GM18870 (cell line): ENCODE measurements around the gene SH3BP5L.
"Not testable (repeated sequence)": the region's sequence is repeated elsewhere in the genome, so short reads cannot be mapped to it uniquely, and the experiment has no call there.

Source experiments
- ATAC-seq: cut with Tn5 transposase; IDR thresholded peaks from one replicate; pipeline ENCODE4 v1.9.1; 2021; ENCODE audit warnings: moderate library complexity; ENCODE audit not compliant: unreplicated experiment

The SH3BP5L gene

DNA sequence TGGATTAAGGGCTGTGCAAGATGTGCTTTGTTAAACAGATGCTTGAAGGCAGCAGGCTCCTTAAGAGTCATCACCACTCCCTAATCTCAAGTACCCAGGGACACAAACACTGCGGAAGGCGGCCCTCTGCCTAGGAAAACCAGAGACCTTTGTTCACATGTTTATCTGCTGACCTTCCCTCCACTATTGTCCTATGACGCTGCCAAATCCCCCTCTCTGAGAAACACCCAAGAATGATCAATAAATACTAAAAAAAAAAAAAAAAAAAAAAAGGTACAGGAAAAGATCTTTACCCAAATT lies 5.0 kb upstream of the SH3BP5L start:
- ATAC-seq: not testable (repeated sequence)

DNA sequence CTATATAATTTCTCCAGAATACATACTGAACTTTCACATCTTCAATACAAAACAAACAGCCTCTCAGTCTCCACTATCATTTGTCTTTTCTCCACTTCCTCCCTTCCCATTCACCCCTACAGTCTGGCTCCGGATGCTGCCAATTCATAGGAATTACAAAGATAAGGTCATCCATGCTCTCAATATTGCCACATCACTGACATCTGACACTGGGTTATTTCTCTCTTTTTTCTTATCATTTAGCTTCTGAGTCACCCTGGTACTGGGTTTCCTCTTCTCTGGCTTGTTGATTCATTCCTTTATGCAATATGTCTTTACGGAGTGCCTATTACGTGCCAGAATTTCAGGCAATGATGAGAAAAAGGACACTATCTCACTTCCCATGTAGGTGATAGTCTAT lies 3.1 kb upstream of the SH3BP5L start:
- no peak for ATAC-seq

DNA sequence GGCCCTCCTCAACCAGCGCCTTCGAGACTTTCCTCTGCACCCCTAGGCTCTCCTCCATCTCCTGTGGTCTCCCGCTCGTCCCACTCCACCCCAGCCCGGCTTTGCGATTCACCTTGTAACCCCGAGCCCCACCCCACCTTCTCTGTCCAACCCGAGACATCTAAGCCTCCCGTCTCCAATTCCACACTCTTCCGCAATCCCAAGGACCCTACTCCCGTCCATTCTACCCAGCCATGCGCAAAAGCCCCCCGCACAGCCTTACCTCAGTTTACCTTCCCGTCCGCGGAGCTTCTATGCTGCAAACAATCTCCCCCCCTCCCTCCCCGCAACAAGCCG lies 174 bp downstream of the SH3BP5L start:
- ATAC-seq: no peak

DNA sequence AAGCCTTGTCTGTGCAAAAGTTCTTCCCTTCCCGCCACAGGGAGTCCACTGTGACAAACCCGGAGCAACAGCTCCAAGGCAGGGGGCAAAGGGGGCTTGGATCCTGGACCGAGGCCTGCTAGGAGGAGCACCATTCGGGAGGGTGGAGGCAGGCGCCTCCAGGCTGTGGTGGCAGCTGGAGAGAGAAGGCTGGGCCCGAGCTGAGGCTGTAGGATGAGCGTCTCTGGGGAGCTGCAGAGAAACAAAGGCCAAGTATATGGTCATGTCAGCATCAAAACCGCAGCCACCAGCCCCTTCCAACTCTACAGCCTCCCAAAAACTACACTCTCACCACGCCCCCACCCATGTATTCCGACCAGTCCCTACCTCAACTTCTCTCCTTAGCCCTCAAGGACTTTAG lies 579 bp downstream of the SH3BP5L start:
- no peak for ATAC-seq

DNA sequence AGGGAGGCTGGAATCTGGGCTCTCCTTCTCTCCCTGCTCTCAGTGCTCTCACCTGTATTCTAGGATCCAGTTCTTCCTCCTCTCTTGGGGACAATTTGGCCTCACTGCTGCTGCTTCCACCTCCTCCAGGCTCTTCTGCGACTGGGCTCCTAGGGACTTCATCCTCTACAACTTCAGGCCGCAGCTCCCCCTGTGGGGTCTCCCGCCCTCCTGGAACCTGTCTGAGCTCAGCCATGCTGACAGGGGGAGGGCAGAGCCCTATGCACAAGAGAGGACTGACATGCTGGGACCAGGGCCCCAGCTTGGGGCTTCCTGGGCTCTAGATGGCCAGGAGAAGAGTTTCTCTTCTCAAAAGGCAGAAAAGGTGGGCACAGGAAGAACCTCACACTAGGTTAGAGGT lies 1.0 kb downstream of the SH3BP5L start:
- no peak for ATAC-seq

DNA sequence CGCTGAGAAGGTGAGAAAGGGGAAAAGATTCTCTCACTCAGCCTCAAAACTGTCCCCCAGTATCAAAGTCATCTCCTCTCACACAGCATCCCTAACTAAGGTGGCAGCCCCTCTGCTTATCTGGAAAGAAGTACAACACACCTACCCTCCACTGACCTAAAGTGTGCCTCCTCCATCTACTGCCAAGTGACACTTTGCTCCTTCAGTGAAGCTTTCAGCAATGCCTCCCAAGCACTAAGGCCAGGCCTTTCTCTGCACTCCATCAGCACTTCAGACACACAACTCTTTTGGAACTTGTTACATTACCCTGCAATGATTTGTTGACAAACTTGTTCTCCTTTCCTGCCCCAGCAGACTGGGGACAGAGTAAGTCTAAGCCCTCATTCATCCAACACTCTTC lies 1.4 kb downstream of the SH3BP5L start:
- no peak for ATAC-seq

DNA sequence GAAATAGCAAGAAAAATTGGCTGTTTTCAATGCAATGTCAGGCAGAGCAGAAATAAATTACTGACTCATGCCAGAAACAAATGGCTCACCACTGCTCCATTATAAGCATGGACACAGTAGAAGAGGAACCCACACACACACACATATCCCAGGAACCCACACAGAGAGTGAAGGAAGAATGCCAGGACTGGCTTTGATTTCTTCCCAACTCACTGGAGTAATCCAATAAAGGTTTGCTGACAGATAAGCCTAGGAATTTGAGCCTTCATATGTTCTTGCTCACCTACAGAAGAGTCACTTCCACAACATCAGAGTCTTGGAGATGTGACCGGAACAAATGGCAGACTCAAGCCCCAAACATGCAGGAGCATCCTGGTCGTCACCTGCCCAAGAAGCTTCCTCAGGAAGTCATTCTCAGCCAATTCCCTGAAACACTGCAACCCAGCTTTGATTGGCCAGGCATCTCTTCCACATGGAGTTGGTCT lies 2.2 kb downstream of the SH3BP5L start:
- ATAC-seq: no peak

DNA sequence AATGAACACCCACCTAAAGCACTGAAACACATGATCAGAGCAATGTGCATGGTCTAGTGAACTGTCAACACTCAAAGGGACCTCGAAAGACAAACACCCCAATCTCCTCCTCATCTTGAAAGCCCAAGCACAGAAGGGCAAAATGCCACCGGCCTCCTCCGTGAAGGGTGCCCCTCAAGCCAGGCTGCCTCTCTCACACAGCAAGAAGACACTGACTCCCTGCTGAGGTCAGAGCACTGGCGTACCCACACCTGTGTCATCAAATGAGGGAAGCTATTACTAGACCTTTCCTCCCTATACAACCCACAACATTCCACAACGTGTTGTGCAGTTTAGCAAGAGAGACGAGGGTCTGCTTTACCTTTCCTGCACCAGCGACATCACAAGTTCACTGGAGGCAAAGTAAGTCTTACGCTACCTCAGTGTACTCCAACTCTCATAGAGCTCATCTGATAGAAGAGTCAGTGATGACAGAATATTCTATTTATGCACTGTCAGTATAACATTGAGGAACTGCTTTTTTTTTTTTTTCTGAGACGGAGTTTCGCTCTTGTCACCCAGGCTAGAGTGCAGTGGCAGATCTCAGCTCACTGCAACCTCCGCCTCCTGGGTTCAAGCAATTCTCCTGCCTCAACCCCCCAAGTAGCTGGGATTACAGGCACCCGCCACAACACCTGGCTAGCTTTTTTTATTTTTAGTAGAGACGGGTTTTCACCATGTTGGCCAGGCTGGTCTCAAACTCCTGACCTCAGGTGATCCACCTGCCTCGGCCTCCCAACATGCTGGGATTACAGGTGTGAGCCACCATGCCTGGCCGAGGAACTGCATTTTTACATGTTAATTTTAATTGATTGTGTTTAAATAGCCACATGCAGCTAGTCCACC lies 3.3 kb downstream of the SH3BP5L start:
- no peak for ATAC-seq

DNA sequence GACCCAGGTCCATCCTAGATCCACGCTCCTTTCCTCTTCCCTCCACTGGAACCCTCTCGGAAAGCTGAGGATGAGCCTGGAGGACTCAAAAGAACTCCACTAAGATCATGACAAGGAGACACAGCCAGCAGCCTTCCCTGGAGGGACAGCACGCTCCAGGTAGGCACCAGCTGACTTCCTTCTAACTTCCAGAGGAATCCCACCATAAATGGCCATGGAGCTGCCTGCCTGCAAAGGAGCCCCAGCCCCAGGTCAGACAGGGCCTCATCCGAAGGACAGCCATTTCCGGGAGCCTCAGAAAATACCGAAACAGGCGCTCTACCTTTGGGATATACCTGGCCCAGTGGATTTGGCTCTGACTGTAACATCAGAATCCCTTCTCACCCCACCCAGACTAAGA lies 4.1 kb downstream of the SH3BP5L start:
- no peak for ATAC-seq

DNA sequence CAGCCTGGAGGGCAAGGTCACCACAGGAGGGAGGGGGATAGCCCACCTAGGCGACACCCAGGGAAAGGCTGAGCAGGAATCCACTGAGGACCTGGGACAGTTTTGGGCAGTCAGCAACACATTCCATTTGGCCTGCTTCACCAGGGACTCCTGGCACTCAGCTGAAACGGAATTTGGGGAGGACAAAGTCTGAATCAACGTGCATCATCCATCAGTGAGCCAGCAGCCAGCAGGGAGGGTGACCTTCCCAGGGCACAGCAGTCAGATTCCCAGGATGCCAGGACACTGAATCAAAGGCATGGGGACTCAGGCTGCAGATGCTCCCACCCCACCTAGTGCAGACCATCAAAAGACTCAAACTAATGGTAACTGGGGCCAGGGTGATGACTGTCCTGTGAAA lies 4.6 kb downstream of the SH3BP5L start:
- no peak for ATAC-seq

DNA sequence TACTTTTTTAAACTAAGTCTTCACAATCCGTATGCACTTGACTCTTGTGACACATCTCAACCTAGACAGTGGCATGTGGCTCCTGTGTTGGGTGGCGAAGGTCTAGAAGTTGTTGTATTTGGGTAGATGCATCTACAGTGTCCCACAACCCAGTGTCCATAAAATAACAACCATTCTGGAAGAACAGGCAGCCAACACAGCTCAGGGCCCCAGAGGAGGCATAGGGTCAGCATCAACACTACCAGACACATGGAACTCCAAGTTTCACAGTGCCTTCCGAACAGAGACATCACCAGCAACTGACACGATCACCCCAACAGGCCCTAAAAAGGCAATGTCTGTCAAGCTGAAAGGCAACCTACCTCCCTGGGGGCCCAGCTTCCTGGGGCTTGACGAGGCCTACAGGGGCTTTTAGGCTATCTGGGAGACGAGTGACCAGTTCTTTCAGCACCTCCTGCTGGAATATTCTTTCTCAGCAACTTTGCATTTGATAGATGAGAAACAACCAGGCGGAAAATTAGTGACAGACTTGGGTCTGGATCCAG lies 5.6 kb downstream of the SH3BP5L start:
- ATAC-seq: no peak

DNA sequence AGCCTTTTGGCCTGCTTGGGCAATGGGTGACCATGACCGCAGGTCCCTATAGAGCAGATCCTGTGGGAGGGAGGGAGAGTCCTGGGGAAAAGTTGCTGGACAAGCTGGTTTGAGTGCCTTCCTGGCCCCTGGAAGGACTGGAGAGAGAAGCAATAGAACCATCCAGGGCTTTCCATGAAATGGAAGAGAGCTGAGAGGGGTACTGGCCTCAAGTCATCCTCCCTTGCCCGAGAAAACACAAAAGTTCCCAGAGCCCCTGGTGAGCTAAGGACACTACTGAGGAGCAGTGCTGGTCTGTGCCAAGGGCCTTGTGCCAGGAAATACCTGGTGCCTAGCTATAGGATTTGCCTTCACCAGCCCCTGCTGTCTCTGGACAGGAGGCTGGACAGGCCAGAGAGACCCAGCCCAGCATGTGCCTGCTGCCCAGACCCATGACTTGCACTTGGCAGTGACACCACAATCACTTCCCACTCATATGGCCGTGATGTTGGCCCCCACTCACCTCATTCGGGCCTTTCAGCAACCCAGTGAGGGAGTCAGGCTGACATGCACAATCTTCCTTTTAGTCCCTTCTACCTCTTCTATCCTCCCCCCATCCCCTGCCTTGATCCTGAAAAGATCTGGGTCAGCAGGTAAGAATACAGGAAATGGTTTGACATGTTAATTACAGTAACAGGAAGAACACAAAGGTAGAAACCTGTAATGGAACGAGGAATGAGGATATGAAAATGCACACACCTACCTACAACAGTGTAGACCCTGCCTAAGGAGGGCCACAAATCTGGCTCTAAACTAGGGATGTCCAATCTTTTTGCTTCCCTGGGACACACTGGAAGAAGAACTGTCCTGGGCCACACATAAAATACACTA lies 7.0 kb downstream of the SH3BP5L start:
- ATAC-seq: no peak

DNA sequence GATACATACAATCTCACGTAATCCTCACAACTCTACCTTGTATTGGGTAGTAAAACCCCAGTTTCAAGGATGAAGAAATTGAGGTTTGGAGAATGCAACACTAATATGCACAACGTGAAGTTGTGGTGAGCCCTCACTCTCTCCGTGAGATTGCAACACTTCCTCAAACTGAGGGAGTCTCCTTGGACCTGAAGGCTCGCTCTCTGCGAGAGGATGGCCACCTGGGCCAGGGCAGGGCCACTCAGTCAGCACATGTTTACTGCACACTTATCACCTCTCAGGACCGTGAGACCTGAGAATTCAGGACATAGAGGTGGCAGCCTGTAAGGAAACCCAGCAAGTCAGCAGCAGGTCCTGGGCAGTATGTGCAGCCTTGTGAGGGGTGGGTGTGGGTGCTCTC lies 8.7 kb downstream of the SH3BP5L start:
- ATAC-seq: no peak

DNA sequence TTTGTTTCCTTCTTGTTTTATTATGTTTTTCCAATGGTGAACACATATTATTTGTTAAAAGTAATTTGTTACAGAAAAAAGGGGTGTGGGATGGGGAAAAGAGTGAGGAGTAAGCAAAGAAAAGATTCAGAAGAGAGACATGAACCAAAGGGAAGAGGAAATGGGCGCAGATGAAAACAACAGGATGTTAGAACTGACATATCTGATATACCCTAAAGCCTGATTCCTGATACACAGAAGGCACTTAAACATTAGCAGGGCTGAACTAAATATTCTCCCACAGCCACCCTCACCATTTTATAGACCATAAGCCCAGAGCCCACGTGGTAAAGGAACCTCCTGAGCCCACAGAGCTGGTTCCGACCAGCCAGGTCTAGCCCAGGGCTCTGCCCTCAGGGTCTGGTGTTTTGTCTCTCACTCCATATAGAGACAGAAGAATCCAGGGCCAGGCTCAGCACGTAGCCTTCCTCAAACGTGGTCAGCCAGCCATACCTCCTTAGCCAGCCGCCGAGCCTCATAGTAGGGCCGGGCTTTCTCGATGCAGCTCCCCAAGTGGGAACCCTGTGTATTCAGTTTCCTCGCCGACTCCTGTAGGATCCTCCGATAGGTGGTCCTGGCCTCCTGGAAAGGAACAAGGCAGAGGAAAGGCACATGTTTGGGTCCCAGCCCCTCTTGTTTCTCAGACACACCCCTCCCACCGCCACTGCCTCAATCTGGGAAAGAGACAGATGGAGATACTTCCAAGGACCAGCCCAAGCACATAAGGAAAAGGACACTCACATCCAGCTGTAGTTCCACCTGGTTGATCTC lies 9.5 kb downstream of the SH3BP5L start:
- ATAC-seq: no peak

DNA sequence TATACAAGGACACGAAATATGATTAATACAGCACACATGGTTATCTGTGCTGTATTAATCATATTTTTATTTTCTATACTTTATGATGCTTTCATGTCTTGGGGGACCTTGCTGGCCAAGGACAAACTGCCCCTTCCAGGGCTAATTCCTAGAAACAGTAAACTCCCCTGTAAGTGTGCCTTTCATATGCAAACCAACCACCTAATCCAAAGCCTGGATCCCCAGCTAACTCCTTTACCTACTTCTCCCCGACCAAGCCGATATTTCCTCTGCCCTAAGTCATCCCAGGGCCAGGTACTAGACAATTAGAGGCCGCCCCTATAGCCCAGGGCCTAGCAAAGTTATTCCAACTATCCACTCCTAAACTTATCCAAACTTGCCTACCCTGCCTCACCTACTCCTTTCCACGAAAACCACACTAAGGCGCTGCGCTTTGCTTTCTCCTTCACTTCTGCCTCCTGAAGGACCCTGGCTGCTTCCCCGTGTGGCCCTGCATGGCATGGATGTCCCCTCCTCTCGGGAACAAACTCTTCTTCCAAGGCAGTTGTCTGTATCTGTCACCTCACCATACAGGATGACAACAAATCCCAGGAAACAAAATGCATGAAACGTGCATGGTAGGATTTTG lies 10.2 kb downstream of the SH3BP5L start:
- no peak for ATAC-seq

DNA sequence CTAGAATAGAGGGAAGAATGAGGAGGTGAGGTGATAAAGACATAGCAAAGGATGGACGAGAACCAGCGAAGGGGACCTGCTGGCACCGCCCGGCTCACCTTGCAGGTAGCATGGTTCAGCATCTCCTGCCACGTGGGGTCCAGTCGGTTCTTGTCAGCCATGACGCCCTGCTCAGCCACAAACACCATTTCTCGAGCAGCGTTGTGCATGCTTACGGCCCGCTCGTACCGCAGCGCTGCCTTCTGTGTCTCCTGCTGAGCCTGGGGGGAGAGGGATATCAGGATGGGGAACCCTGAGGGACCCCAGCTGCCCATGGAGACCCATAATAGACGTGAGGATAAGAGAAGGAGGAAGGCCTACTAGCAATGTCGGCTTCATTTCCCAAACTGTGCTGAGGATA lies 11.4 kb downstream of the SH3BP5L start:
- no peak for ATAC-seq

DNA sequence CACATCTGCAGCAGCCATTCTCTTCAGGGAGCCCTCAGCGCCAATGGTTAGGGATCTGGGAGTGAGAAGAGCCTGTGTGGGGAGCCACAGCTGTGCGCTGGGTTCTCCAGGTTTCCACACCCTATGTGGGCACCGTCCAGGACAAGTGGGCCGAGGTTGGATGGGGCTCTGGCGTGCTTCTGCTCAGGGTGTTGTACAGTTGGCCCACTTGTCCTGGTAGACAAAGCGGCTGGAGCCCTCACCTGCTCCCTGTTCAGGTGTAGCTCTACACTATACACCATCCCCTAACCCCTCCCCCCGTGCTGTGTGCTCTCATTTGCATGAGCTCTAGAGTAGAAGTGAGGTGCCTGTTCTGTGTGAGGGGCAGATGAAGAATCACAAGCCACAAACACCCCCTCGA lies 12.2 kb downstream of the SH3BP5L start:
- no peak for ATAC-seq

DNA sequence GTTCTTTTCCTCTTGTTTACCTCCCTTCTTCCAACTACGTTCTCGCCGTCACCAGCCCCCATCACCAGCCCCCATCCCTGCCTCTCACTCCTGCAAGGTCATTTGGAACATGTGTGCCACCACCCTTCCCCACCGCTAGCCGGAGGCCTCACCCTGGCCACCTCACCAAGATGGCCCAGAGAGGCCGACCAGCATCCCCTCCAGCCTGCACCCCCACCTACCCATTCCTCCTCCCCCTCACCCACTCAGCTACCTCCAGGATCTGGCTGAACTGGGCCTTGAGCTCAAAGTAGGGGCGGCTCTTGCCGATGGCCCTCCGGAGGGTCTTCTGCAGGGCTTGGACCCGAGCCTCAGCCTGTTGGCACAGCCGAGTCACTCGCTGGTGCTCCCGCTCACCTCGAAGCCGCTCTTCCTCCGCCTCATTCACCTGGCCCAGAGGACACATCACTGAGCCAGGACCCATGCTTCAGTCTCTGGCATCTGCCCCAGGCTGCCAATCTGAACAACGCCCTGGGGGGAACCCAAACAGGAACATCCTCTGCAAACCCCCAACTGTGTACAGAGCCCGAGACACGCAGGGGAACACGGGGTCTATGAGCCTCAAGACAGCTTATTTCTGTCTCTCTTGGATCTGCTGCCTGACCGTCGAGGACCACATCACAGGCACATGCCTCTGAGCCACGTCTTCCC lies 12.8 kb downstream of the SH3BP5L start:
- ATAC-seq: no peak

DNA sequence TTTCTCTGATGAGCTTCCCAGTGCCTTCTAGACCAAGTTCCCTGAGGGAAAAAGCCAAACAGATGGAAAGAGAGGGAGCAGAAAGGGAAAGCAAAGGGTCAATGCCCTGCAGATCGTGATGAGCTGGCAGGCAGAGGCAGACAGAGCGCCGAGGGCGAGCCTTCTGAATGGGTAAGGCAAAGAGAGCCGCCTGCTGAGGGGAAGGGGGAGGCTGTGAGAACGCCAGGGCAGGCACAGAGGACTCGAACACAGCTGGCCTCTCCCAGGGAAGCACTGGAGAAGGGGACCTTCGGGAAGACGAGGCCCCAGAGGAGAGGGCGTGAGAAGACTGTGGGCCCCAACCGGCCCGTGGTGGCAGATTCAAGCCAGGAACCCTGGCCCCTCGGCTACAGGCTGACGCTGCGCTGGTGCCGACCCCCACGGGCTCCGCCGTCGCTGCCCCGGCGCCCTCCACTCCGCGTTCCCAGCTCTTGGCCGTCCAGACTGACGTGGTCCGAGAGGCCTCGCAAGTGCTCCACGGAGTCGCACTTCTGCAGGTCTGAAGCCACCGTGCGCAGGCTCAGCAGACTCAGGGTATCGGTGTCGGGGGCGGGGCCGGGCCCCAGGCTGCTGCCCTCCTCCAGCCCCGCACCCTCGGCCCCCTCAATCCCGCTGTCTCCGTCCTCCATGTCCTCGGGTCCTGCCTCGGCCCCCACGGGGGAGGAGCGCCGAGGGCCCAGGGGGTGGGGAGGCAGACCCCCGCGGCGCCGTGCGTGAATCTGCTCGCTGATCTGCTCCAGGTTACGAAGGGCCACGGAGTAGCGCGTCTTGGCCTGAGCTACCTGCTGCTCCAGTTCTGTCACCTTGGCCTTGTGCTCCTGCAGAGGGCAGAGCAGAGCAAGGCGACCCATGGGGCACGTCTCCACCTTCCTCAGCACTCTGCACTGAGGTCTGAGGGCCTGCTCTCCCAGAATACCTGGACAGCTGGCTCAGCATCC lies 13.9 kb downstream of the SH3BP5L start:
- ATAC-seq: no peak
